ENCODE results near the gene RAB40B.
A peak's percentile ranks its signal among the peaks of the same experiment; 100 is the strongest.

Gene RAB40B

DNA sequence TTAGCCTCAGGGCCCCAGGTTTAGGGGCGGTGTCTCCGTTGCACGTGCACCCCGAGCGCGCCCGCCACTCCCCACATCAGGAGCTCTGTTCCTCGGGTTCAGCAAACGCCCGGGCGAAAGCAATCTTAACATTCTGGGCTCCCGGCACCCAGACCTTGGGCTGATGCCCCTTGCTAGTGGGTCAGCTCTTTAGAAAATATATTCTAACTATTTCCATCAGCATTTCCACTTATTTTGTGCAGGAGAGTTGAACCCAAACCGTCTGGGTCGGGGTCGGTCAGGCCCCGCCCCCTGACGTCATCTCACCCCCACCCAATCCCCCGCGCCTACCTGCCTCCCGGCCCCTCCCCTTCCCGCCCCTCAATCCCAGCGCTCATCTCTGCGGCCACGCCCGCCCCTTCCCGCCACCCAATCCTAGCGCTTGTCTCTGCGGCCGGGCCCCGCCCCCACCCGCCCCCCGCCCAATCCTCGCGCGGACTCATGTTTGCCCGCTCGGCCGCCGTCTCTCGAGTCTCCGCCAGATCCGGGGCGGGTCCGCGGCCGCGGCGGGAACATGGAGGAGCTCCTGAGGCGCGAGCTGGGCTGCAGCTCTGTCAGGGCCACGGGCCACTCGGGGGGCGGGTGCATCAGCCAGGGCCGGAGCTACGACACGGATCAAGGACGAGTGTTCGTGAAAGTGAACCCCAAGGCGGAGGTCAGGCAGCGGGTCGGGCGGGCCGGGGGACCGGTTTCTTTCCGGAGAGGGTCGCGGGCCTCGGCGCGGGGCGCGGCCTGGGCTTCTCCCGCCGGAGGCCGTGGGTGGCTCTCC lies 17.9 kb upstream of the RAB40B start, which contains the start of gene FN3KRP:
Gene FN3KRP, plus strand, starts transcription at position 504 of the 808 bp plus-strand sequence. Its CDS starts 50 bp downstream, at position 554.
- DNase-seq, result peak; percentile 84

DNA sequence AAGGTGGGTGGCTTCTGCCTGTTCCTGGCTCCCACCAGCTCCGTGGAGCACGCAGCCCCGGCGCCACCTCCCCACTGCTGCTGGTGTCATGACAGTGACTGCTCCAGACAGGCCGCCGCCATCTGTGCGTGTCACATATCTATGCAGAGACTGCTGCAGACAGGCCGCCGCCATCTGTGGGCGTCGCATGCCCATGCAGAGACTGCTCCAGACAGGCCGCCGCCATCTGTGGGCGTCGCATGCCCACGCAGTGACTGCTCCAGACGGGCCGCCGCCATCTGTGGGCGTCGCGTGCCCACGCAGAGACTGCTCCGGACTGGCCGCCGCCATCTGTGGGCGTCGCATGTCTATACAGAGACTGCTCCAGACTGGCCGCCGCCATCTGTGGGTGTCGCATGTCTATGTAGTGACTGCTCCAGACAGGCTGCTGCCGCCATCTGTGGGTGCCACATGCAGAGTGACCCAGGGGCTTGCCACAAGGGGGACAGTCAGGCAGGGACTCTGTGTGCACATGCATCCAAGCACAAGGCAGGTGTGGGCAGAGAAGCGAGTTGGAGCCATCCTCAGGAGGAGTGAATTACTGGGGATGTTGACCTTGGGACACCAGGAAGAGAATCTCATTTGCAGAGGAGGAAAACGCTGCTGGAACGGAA lies 14.7 kb upstream of the RAB40B start:
- DNase-seq, result no peak

DNA sequence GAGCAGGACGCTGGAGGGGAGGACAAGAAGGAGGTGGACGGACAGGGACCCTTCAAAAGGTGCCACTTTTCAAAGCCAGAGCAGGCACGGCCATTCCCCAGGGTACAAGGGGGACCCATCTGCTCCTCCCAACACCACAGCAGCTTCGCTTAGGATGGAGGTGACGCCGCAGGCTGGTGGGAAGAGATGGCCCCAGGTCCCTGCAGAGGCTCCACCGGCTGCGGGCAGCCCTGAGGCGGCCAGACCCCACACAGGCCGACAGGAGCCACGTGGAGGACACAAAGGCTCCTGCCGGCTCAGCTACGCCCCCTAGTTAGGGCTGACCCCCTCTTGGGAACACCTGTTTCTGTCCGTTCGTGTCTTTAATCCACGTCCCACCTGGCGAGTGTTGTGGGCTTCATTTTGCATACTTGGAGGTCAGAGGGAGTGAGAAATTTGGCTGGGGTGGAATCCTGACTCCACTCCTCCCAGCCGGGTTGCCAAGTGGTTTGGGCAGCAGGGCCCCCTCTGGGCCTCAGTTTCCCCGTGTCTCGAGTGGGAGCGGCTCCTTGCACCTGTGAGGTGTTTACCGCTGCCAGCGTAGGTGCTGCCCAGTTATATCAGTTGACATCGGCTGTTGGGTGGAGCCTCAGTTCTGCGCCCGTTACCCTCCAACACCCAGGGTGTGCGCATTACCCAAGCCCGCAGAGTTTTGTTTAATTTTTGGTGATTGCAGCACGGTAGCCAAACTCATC lies 12.2 kb upstream of the RAB40B start:
- DNase-seq, result no peak

DNA sequence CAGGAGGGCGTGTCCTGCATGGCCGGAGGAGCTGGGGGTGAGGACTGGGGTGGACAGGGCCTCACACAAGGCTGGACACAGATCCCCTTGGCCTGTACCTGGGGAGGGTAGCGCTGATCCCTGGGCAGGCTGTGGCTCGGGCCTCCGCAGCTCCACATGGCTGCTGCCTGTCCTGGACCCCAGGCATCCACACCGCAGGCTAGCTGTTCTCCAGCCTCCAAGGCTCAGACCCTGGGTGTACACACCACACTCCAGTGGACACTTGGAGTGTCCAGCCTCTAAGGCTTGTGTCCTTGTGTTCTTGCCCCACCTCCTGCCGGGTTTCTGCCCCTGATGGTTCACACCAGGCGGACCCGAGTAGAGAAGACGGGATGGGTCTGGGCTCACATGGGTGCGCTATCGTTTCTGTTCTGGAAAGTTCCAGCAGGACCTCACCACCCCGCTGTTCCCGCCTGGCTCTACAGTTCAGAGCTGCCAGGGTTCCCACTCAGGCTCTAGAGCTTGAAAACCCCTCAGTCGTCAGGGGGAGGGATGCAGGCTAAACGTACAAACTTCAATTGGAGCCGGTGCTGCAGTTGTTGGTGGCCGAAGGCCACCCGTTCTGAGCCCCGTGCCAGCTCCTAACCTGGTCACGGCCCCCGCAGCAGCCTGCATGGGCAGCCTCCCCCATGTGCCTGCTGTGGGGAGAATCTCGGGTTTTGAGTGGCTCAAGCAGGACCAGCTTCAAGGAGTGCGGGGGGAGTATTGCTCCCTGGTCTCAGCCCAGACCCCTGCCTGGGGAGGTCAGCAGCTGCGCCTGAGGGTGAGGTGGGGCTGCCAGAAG lies 11.4 kb upstream of the RAB40B start:
- no peak for DNase-seq

DNA sequence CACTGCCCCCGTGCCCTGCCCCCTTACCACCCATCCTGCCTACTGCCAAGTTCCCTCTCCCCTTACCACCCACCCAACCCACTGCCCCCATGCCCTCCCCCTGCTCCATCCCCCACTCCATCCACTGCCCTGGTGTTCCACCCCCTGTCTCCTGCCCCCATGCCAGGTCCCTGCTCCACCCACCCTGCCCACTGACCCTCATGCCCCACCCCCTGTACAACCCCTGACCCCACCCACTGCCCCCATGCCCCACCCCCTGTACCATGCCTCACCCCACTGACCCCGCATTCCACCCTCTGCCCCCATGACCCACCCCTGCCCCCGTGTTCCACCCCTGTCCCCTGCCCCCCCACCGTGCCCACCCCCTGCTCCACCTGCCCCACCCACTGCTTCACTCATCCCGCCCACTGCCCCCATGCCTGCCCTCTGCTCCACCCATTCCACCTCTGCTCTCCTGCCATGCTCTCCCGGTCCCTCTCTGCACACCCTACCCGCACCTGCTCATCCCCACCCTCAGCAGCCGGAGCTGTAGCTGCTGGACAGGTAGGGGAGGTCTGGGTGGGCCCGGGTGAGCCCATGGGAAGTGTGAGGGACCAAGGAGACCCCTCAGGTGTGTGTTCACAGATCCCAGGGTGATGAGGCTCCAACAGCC lies 10.7 kb upstream of the RAB40B start:
- no peak for DNase-seq

DNA sequence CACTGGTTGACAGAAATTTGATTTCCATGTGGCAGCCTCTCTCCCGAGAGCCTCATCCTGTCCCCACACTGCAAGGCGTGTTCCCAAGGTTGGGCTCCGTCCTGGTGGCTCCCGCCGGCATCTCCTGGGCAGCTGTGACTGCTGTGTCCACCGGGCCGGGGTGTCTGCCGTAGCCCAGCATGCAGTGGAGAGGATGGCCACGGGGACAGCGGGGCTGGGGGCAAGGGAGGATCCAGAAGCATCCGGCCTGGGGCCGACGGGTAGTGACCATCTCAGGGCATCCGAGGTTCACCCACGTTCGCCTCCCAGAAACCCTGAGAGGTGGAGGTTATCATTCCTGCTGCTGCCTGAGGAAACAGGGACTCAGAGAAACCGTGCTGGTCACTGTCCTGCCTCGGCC lies 7.3 kb upstream of the RAB40B start:
- DNase-seq, result no peak

DNA sequence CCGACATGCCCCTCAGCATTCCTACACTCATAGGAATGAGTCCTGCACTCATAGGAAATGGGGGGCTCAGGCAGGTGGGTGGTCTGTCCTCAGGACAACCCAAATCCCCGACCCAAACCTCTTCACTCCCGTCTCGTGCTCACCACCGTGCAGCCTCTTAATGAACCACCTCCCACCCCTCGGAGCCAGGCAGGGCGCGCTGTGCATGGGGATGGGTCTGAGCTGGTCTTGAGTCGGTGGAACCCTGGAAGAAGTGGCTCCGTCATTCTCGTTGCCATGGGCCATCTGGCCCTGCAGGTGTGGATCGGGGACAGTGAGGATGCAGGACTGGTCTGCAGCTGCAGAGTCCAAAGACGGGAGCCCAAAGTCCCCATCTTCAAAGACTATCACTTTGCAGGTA lies 6.4 kb upstream of the RAB40B start:
- DNase-seq, result no peak

DNA sequence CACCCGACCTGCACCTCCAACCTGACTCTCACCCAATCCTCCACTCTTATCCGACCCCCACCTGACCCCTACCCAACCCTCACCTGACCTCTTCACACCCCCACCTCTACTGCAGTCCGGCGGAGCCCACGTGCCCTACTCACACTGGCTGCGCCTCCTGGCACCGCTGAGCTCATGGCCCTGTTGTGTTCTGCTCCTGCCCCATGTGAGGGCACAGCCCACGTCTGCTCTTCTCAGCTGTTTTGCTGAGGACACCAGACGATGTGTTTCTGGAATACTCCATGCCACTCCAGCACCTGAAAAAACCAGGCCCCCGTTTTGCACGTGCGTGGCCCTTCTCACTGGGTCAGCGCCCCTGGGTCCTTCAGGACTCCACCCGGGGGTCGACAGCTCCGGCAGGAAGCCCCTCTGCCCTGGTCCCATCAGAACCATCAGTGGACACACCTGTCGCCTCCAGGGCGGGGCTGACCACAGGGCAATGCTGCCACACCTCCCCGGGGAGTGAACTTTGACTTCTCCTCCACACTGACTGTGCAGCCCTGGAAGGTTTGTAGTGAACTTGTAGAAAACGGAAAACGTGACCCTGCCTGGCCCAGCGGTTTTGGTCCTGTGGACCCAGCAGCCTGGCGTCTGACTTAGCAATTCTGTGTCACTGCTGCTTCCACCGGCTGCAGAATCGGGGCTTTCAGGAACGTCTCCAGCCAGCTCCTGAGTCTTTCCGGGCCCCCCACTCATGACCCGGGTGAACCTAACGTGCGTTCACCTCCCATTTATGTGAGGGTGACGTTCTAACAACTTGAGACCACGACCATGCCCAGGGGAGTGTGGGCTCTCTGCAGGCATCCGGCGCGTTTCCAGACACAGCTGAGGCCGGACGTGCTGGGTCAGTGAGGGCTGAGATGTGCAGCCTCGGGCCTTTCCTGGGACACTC lies 5.7 kb upstream of the RAB40B start:
- no peak for DNase-seq

DNA sequence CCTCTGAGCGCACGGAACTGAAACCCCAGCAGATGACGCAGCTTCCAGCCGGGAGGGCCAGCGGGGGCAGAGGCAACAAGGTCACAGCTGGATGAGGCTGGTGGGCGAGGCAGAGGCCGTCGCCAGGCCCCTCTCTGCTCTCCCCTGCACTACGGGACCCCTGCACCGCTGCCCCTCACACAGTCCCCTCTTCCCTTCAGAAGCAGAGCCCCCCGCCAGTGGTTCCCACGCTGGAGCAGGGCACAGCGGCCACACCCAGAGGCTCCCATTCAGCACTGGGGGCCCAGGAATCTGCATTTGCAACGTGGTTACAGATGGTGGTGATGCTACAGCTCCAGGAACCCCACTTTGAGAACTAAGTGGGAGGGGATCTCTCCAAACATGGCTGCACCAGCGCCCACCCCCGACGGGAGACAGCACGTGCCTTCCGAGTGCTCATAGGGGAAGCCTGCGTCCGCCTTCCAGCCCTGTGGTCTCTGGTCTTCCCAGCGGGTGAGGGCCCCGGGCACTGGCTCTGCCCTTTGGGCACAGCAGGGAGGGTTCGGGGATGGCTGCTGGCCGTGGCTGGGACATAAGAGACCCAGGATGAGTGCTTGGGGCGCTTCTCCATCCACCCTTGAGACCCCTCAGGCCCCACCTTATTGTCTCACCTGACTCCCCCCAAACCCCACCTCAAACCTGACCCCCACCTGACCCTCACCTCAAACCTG lies 4.7 kb upstream of the RAB40B start:
- DNase-seq, result no peak

DNA sequence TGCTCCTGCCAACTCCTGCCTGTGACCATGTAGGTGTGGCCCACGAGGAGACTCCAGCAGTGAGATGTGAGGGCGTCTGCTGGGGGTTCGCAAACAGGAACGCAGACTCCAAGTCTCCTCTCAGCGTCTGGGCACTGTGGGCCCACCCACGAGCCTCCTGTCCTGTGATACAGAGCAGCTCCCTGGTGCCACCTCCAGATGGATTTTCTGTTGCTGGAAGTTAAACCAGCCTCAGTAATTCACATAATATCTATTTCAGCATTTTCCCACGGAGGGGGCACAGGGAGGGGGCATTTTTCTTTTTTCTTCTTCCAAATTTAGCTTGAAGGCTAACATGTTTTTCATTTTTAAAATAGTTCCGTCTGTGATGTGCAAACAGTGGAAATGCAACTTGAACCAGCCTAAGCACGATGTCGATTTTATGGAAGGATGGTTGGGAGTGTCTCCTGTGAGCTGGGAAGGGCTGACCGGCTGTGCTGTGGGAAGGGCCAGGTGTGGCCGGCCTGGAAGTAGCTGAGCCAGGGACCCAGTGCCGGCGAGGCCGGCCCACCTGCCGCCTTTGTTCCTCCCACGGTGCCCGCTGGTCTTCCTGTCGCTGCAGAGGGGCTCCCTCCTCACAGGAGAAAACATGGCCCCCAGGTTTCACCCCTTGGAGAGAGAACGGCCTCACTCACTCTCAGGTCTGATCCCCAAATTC lies 3.9 kb upstream of the RAB40B start:
- DNase-seq, result no peak

DNA sequence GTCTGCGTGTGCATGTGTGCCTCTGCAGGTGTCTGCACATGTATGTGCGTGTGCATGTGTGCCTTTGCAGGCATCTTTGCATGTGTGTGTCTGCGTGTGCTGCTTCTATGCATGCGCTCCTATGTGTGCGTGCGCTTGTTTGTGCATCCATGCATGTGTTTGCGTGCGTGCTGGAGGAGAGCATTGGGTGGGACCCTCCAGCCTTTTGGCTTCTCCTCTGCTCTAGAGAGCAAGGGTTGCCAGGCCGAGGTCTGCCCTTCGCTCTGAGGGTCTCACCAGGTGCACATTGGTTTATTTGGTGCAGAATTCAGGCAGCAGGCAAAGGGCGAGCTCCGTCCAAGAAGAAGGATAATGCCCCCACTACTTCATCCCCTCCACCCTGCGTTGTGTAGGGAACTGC lies 1.1 kb upstream of the RAB40B start:
- no peak for DNase-seq

DNA sequence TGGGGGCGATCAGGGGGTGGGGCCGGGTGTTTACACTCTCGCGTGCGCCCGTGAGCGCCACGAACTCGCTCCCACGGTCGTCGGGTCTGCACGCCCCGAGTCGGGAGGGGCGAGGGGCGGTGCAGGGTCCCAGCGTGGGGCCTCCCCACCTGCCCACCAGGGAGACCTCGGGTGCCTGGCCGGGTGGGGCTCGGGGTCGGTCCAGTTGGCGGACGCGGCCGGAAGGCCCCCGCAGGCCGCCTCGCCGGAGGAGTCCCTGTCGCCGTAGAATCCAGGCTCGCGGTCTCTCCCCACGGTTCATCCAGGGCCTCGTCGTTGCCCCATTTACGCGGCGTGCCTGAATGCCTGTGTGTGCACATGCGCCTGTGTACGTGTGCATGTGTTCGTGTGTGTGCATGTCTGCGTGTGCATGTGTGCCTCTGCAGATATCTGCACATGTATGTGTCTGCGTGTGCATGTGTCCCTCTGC lies 510 bp upstream of the RAB40B start:
- DNase-seq, result no peak

DNA sequence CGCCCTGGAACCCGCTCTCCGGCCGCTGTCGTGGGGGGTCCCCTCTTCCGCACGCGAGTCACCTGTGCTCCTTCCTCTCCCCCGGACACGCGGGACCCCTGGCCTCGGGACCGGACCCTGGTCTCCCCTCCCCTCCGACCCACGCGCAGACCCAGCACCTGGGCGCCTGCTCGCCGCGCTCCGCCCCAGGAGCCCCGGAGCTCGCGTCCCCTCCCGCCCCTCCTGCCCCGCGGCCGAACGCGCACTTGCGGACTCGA lies 762 bp downstream of the RAB40B start:
- no peak for DNase-seq

DNA sequence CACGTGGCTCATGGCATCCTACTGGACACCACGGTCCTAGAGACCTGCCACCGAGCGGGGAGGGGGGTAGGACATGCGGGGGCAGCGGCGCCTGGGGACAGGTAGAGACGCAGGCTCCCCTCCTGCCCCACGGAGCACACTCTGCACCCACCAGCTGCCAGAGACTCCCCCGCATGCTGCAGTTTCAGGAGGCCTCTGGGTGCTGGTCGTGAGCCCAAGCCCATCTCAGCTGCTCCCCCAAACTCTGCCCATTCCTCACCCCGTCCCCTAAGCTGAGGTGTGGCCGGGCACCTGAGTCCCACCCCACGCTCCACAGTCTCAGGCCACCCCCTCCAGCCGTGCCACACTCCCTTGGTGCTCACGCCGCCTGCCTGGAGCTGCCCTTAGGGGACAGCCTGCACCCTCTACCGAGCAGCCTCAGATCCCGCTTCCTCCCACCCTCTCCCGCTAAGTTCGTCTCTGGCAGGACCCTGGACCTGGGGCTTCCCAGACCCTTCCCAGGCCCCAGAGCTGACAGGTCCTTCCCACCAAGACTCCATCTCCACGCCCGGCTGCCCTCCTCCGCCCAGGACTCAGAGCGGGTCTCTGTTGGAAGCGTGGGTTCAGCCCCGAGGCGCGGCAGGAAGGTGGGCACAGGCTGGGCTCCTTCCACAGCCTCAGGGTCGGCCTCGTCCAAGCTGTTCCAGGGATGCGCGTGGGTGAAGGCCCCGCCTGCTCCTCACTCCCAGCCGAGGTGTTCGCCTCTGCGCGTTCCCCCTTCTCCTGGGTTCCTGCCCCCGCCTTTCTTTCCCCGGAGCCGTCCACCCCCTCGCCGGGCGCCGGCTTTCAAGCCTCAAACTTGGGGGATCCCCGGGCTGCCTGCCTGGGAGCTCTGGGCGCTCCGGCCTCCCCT lies 1.3 kb downstream of the RAB40B start:
- no peak for DNase-seq

DNA sequence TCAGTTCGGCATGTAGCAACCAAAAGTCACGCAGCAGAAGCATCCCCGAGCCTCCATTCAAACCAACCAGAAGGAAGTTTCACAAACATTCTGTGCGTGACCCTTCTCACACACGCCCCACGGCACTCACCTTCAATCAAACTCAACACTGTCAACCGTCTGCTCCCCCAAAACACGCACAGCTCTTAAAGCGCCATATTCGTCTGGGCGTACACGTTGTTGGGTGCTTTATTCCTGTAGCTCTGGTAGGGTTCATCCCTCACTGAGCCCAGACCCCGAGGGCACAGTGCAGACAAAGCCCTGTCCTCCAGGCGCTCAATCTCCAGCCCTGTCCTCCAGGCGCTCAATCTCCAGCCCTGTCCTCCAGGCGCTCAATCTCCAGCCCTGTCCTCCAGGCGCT lies 2.2 kb downstream of the RAB40B start:
- DNase-seq, result no peak

DNA sequence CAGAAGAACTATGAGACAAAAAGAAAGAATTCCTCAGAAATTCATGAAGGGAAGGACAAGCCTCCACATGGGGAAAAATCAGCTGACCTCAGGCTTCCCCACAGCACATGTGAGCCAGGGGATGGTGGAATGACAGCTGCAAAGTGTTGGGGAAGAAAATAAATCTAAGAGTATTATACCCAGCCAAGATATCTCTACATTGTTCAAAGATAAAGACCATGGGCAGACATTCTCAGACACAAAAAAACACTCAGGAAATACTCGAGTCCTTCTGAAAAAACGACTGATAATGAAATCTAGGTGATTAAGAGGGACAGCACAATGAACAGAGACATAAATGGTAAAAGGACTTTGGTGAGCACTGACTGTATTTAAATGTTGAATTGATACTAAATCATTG lies 3.9 kb downstream of the RAB40B start:
- DNase-seq, result no peak

DNA sequence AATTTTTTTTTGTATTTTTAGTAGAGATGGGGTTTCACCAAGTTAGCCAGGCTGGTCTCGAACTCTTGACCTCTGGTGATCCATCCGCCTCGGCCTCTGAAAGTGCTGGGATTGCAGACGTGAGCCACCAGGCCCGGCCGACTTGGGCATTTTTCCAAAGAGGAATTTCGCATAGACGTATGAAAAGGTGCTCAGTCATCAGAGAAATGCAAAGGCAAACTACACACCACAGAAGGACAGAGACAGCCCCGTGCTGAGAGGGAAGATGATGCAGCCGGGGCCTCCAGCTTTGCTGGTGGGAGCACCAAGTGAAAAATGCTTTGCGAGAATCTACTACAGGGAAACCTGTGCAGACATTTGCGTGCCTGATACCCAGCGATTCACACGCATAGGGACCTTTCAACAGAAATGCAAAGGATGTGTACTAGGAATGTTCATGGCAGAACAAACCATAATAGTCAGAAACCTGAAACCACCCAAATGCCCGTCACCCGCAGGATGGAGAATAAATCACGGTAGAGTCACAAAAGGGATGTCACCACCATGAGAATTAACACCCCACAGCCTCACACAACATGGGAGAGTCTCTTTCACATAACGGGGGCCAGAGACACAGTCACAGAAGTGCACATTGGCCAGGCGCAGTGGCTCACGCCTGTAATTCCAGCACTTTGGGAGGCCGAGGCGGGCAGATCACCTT lies 5.2 kb downstream of the RAB40B start:
- DNase-seq, result no peak

DNA sequence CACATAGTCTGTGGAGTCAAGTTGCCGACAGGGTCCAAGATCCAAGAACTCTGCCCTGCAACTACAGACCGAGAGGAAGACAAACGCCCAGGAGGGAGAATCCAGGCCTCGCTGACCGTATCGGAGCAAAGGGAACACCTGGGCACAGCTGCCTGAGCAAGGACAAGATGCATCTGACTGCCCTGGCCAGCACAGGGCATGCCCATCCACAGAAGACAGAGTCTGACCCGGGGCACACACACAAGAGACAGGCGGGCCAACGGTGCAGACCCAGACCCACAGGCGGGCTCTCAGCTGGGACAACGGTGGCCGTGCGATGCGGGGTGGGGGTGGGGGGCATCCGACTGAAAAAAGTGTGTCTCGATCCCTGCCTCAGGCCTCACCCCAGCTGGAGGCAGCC lies 6.2 kb downstream of the RAB40B start:
- DNase-seq, result no peak
